K562 (cell line): ENCODE measurements around the gene MND1. TPM values are rescaled to one million over a fixed set of nuclear protein-coding genes. Genes with fewer than 3 reads are reported as not detected.

Experiments used
- ATAC-seq: fragments of 200-7000 bp; cut with Tn5 transposase; 3 replicates; pipeline ENCODE4 v1.9.1; 2020; ENCODE audit warnings: moderate library complexity
- BruUV-seq: library from RNA; stranded (reverse); fragments of 400-500 nt; replicated peaks from 2 replicates; lab custom pipeline; 2021; lab: Mats Ljungman, UMichigan
- CTCF ChIA-PET: fragments of 300-600 bp; formaldehyde crosslinking; extraction: SDS; loops from one replicate; lab custom pipeline; 2021; ENCODE audit warnings: low intra/inter-chr PET ratio; lab: Yijun Ruan, JAX
- POLR2A ChIA-PET: fragments of 300-600, 350-650 bp; sonication (Branson Sonifier 250); formaldehyde crosslinking; extraction: SDS; loops from one replicate; lab custom pipeline; 2021; ENCODE audit warnings: antibody characterized with exemption, inconsistent platforms; lab: Yijun Ruan, JAX
- DNase-seq, 4 experiments: peaks; one replicate each; pipeline versions ENCODE4 v3.0.0 to v3.0.0-alpha.2; 2011 to 2018; ENCODE audit warnings: low spot score in 3 of 4, mixed read lengths in 3 of 4; ENCODE audit errors: extremely low read depth in 1 of 4
- FAIRE-seq: peaks from 2 replicates; lab custom pipeline; 2011; peaks lifted over from hg19 to GRCh38; lab: Jason Lieb, UNC
- H2AFZ ChIP-seq: 2 replicates; pipeline ENCODE4 v1.6.0; 2011; ENCODE audit warnings: low read depth, low read length, control low read depth, inconsistent platforms
- H3K27ac ChIP-seq: fragments of 200-600 bp; 3 replicates; pipeline ENCODE4 v1.8.0; 2011; ENCODE audit warnings: low read depth, mild to moderate bottlenecking, control low read depth, inconsistent platforms, low read length, moderate library complexity, mixed read lengths; ENCODE audit errors: extremely low read depth
- H3K27me3 ChIP-seq, 2 experiments: fragments of 300-600 bp in 1 of 2; 2 replicates in 1 of 2; 3 replicates in 1 of 2; pipeline versions ENCODE4 v1.6.0 to v1.8.0; 2011; ENCODE audit warnings: inconsistent platforms in 2 of 2, low read length in 2 of 2, mild to moderate bottlenecking in 1 of 2, mixed read lengths in 1 of 2, moderate library complexity in 1 of 2; ENCODE audit not compliant: control insufficient read depth in 2 of 2, insufficient read depth in 2 of 2
- H3K36me3 ChIP-seq: fragments of 300-600 bp; 3 replicates; pipeline ENCODE4 v1.8.0; 2011; ENCODE audit warnings: mild to moderate bottlenecking, low read length, inconsistent platforms; ENCODE audit not compliant: control insufficient read depth, insufficient read depth
- H3K4me1 ChIP-seq, 2 experiments: fragments of 200-600 bp in 1 of 2; replicated peaks in 1 of 2; 2 replicates in 1 of 2; 3 replicates in 1 of 2; pipeline versions ENCODE4 v1.5.1 to v1.8.0; 2011; ENCODE audit warnings: inconsistent platforms in 2 of 2, low read length in 2 of 2, mild to moderate bottlenecking in 1 of 2, mixed read lengths in 1 of 2, moderate library complexity in 1 of 2; ENCODE audit not compliant: control insufficient read depth in 2 of 2, insufficient read depth in 2 of 2
- H3K4me2 ChIP-seq: 2 replicates; pipeline ENCODE4 v1.6.1; 2011; ENCODE audit warnings: low read length, control low read depth, inconsistent platforms, mixed read lengths; ENCODE audit not compliant: insufficient read depth
- H3K4me3 ChIP-seq: fragments of 200-600 bp; sonication (generic), shearing (Covaris generic); 2 replicates; pipeline ENCODE4 v1.5.1; 2016; ENCODE audit warnings: control low read depth, inconsistent platforms
- H3K79me2 ChIP-seq: fragments of 200-600 bp; 3 replicates; pipeline ENCODE4 v1.8.0; 2011; ENCODE audit warnings: low read length, inconsistent platforms; ENCODE audit not compliant: control insufficient read depth, insufficient read depth
- H3K9ac ChIP-seq, 2 experiments: 2 replicates each; pipeline versions ENCODE4 v1.6.0 to v1.6.1; 2011; ENCODE audit warnings: low read depth in 2 of 2, low read length in 2 of 2, control low read depth in 1 of 2, inconsistent platforms in 1 of 2, mild to moderate bottlenecking in 1 of 2, mixed read lengths in 1 of 2; ENCODE audit not compliant: insufficient read depth in 1 of 2
- H3K9me1 ChIP-seq: one replicate; pipeline ENCODE4 v1.6.0; 2011; ENCODE audit warnings: inconsistent platforms, mild to moderate bottlenecking, low read length, moderate library complexity; ENCODE audit not compliant: control insufficient read depth, insufficient read depth
- H3K9me3 ChIP-seq: replicated peaks from 2 replicates; pipeline ENCODE4 v1.5.1; 2011; ENCODE audit warnings: low read depth, low read length, inconsistent platforms; ENCODE audit not compliant: control insufficient read depth, insufficient read depth
- H4K20me1 ChIP-seq: replicated peaks from 2 replicates; pipeline ENCODE4 v1.6.1; 2011; ENCODE audit warnings: low read length, inconsistent platforms, mixed read lengths; ENCODE audit not compliant: control insufficient read depth, insufficient read depth
- BRF2 ChIP-seq: IDR thresholded peaks from 3 replicates; pipeline ENCODE4 v1.6.1; 2011; ENCODE audit warnings: borderline replicate concordance, mild to moderate bottlenecking; ENCODE audit not compliant: insufficient read length, insufficient read depth
- GTF3C2 ChIP-seq: IDR thresholded peaks from 3 replicates; pipeline ENCODE4 v1.6.1; 2011; ENCODE audit warnings: borderline replicate concordance, mild to moderate bottlenecking, moderate library complexity; ENCODE audit not compliant: insufficient read length; ENCODE audit errors: extremely low read depth
- NFATC3 ChIP-seq: fragments of 450-650 bp; IDR thresholded peaks from 2 replicates; pipeline ENCODE4 v1.6.1; 2017; ENCODE audit warnings: mild to moderate bottlenecking
- PKNOX1 ChIP-seq: fragments of 450-650 bp; IDR thresholded peaks from 2 replicates; pipeline ENCODE4 v1.6.1; 2016
- SMARCA5 ChIP-seq: fragments of 450-650 bp; IDR thresholded peaks from 2 replicates; pipeline ENCODE4 v1.6.1; 2016
- ZBTB11 ChIP-seq, 3 experiments: fragments of 200-800 bp in 1 of 3; fragments of 250-450 bp in 1 of 3; fragments of 450-650 bp in 1 of 3; sonication (Bioruptor Pico) in 1 of 3; sonication (Bioruptor generic) in 1 of 3; formaldehyde crosslinking in 1 of 3; IDR thresholded peaks; 2 replicates each; pipeline versions ENCODE4 v1.6.1 to v1.8.0; 2016 to 2022; ENCODE audit warnings: mild to moderate bottlenecking in 2 of 3, missing genetic modification characterization in 2 of 3, missing compliant biosample characterization in 1 of 3, moderate library complexity in 1 of 3
- ZNF324 ChIP-seq: fragments of 250-450 bp; sonication (Bioruptor Pico); IDR thresholded peaks from 2 replicates; pipeline ENCODE4 v1.4.0; 2020; ENCODE audit warnings: mild to moderate bottlenecking
- ZNF584 ChIP-seq: fragments of 200-800 bp; sonication (Bioruptor generic); IDR thresholded peaks from 2 replicates; pipeline ENCODE4 v1.6.1; 2016; ENCODE audit warnings: low read depth, mild to moderate bottlenecking, missing genetic modification characterization, missing compliant biosample characterization
- ZNF668 ChIP-seq: fragments of 250-450 bp; sonication (Bioruptor Pico); IDR thresholded peaks from 2 replicates; pipeline ENCODE4 v1.8.0; 2022; ENCODE audit warnings: mild to moderate bottlenecking, inconsistent platforms
- ZSCAN29 ChIP-seq: fragments of 450-650 bp; IDR thresholded peaks from 2 replicates; pipeline ENCODE4 v1.6.1; 2017
- WGBS: fragments of 100-300 bp; shearing (Covaris generic); methylation state at CpG from one replicate; pipeline ENCODE4 v1.1.6; 2016; ENCODE audit warnings: low coverage, mixed read lengths; ENCODE audit not compliant: insufficient coverage; ENCODE audit errors: missing lambda C conversion rate; 5-methylcytosine and 5-hydroxymethylcytosine counted together
- in situ Hi-C: fragments of 300-500 bp; cut with MboI; formaldehyde crosslinking; loops from 4 replicates; pipeline ENCODE4 v1.15.0; 2018; ENCODE audit warnings: inconsistent platforms, mixed read lengths
- intact Hi-C: fragments of 100-400 bp; cut with micrococcal nuclease; formaldehyde crosslinking; loops from 2 replicates; pipeline ENCODE4 v1.14.2; 2022
- polyA plus RNA-seq, 8 experiments: library from polyadenylated mRNA; depleted of rRNA in 4 of 8; stranded (reverse) in 5 of 8; unstranded in 3 of 8; fragments of >200 nt; fragmentation: Nextera tagmentation in 2 of 8; fragmentation: Illumina TruSeq in 1 of 8; extraction: Ambion mirVana in 2 of 8; extraction: Trizol in 1 of 8; gene quantifications; 2 replicates each; pipeline versions ENCODE4 v1.2.1 to v1.2.3, GENCODE V29; 2011 to 2014; ENCODE audit warnings: inconsistent platforms in 1 of 8, missing spikeins in 1 of 8
- total RNA-seq, 7 experiments: library from RNA; depleted of rRNA in 6 of 7; stranded (reverse); fragments of >200 nt in 6 of 7; fragmentation: Illumina TruSeq in 2 of 7; extraction: Trizol in 2 of 7; gene quantifications; 2 replicates each; pipeline versions ENCODE4 v1.2.1 to v1.2.3, GENCODE V29; 2011 to 2021; ENCODE audit warnings: low replicate concordance in 1 of 7
- TF ChIP-seq, protein P1 (sequence below), 3 experiments: IDR thresholded peaks in 2 of 3; conservative IDR thresholded peaks in 1 of 3; 2 replicates each; pipeline ENCODE4 v1.5.1; 2011 to 2012; ENCODE audit warnings: low read length in 3 of 3, mild to moderate bottlenecking in 3 of 3, control low read depth in 2 of 3, improper control_type of control experiment in 1 of 3, inconsistent platforms in 1 of 3, low read depth in 1 of 3, mixed read lengths in 1 of 3, moderate library complexity in 1 of 3; ENCODE audit not compliant: insufficient read depth in 2 of 3

The MND1 gene
- total and polyA plus RNA-seq, 9 of the 15 experiments (the other 6 are each of a cell fraction or from before 2014, with no cell fraction given), result 35.3 to 94.1 (median 59.9) TPM

- no peak overlapping the region for H3K4me2 ChIP-seq
- TF ChIP-seq PKNOX1 (no peak), BRF2 (no peak), ZNF324 (CRISPR knock-in tag) (no peak), ZBTB11 (CRISPR knock-in tag; IDR thresholded peaks at IDR 0.05) (no peak), NFATC3 (no peak), ZNF668 (CRISPR knock-in tag) (no peak), SMARCA5 (no peak), GTF3C2 (no peak), ZSCAN29 (no peak), ZNF584 (no peak)
- TF ChIP-seq, protein P1, sequence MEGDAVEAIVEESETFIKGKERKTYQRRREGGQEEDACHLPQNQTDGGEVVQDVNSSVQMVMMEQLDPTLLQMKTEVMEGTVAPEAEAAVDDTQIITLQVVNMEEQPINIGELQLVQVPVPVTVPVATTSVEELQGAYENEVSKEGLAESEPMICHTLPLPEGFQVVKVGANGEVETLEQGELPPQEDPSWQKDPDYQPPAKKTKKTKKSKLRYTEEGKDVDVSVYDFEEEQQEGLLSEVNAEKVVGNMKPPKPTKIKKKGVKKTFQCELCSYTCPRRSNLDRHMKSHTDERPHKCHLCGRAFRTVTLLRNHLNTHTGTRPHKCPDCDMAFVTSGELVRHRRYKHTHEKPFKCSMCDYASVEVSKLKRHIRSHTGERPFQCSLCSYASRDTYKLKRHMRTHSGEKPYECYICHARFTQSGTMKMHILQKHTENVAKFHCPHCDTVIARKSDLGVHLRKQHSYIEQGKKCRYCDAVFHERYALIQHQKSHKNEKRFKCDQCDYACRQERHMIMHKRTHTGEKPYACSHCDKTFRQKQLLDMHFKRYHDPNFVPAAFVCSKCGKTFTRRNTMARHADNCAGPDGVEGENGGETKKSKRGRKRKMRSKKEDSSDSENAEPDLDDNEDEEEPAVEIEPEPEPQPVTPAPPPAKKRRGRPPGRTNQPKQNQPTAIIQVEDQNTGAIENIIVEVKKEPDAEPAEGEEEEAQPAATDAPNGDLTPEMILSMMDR (IDR thresholded peaks at IDR 0.05 in 2 of 3, conservative IDR thresholded peaks at IDR 0.05 in 1 of 3; ENCODE audit: insufficient read depth in 2 of 3, low read depth in 1 of 3, low read length in 3 of 3), result no peak
Observed at GRCh38 chr4:153393397-153393796, 48.9 kb downstream of the MND1 start.

More at GRCh38 chr4:153393397-153393796, 48.9 kb downstream of the MND1 start:
- no peak for ATAC-seq
- no peak for FAIRE-seq
- Histone ChIP-seq H3K27ac (no peak overlapping the region), H3K9me3 (no peaks in the 10 kb centered on the region), H3K27me3 (no peaks in the 10 kb centered on the region), H3K9ac (no peak overlapping the region), H3K79me2 (no peaks in the 10 kb centered on the region), H3K36me3 (peaks cover 28% of the 10 kb centered on the region), H4K20me1 (no peaks in the 10 kb centered on the region), H3K4me3 (no peak overlapping the region), H3K4me1 (no peaks in the 10 kb centered on the region), H3K9me1 (no peaks in the 10 kb centered on the region), H2AFZ (no peak overlapping the region)
- intact Hi-C loops (no loop called here), in situ Hi-C loops (no loop called here)
- POLR2A ChIA-PET, result interaction anchor here (0.7 to 0.8 kb wide), 2 partner anchors 16 to 23 kb away, joined by 3 to 5 read pairs; no protein-coding TSS in a partner anchor
- WGBS, result 90% methylated on average over 6 of the region's 6 CpGs
- BruUV-seq, result no TSS peak
- DNase-seq, result no peak
- CTCF ChIA-PET, result no interaction called here
